HCT116 (cell line): ENCODE data around the gene ANXA8. TPM values are rescaled to one million over a fixed set of nuclear protein-coding genes. Genes with fewer than 3 reads are reported as not detected.

Experiments
- ATAC-seq: fragments of 200-7000 bp; cut with Tn5 transposase; 2 replicates; pipeline ENCODE4 v1.9.1; 2020; ENCODE audit warnings: mild to moderate bottlenecking, moderate library complexity
- BruUV-seq: library from RNA; stranded (reverse); fragments of 400-500 nt; replicated peaks from 2 replicates; lab custom pipeline; 2021; lab: Mats Ljungman, UMichigan
- CTCF ChIA-PET: fragments of 300-600 bp; sonication (Branson Sonifier 250); formaldehyde crosslinking; loops from one replicate; lab custom pipeline; 2021; ENCODE audit warnings: antibody characterized with exemption; lab: Charles Lee
- POLR2A ChIA-PET: fragments of 300-600, 350-600 bp; sonication (Branson Sonifier 250); formaldehyde crosslinking; loops from one replicate; lab custom pipeline; 2021; ENCODE audit warnings: antibody characterized with exemption; lab: Charles Lee
- RAD21 ChIA-PET, 2 experiments: fragments of 300-600 bp; sonication (Branson Sonifier 250); formaldehyde crosslinking; loops; one replicate each; lab custom pipeline; 2023; ENCODE audit warnings: low total read pairs in 2 of 2; ENCODE audit not compliant: uncharacterized antibody in 2 of 2, unreplicated experiment in 2 of 2, low non-redundant PET in 1 of 2; lab: Charles Lee
- DNase-seq: peaks from one replicate; pipeline ENCODE4 v3.0.0-alpha.2; 2010; ENCODE audit warnings: low read depth, low spot score
- H2AFZ ChIP-seq: fragments of 200-600 bp; shearing (Covaris generic), sonication (generic); 2 replicates; pipeline ENCODE4 v1.6.1; 2017; ENCODE audit warnings: low read depth, mixed run types, mixed read lengths, antibody characterized with exemption, low read length; ENCODE audit not compliant: poor library complexity, severe bottlenecking
- H3K27ac ChIP-seq: 2 replicates; pipeline ENCODE4 v1.5.1; 2012; ENCODE audit warnings: low read depth, low read length
- H3K27me3 ChIP-seq: fragments of 200-600 bp; sonication (generic); 2 replicates; pipeline ENCODE4 v1.6.1; 2016; ENCODE audit warnings: mixed run types, low read length, mixed read lengths; ENCODE audit not compliant: insufficient read depth
- H3K36me3 ChIP-seq, 2 experiments: fragments of 200-500 bp in 1 of 2; fragments of 200-600 bp in 1 of 2; sonication (Bioruptor generic) in 1 of 2; sonication (generic) in 1 of 2; 2 replicates each; pipeline versions ENCODE4 v1.5.1 to v1.6.1; 2014 to 2016; ENCODE audit warnings: low read length in 2 of 2, inconsistent platforms in 1 of 2, mixed read lengths in 1 of 2, mixed run types in 1 of 2; ENCODE audit not compliant: insufficient read depth in 2 of 2, control insufficient read depth in 1 of 2
- H3K4me1 ChIP-seq, 2 experiments: fragments of 200-600 bp in 1 of 2; sonication (generic) in 1 of 2; 2 replicates each; pipeline versions ENCODE4 v1.5.1 to v1.6.1; 2012 to 2017; ENCODE audit warnings: low read length in 2 of 2, inconsistent platforms in 1 of 2, mild to moderate bottlenecking in 1 of 2, mixed read lengths in 1 of 2, mixed run types in 1 of 2, moderate library complexity in 1 of 2; ENCODE audit not compliant: insufficient read depth in 2 of 2, control insufficient read depth in 1 of 2
- H3K4me2 ChIP-seq: fragments of 200-600 bp; sonication (generic); 2 replicates; pipeline ENCODE4 v1.6.1; 2017; ENCODE audit warnings: mixed run types, low read length, mixed read lengths
- H3K4me3 ChIP-seq, 2 experiments: fragments of 200-600 bp in 1 of 2; sonication (generic) in 1 of 2; replicated peaks in 1 of 2; 2 replicates each; pipeline ENCODE4 v1.5.1; 2011 to 2016; ENCODE audit warnings: low read length in 2 of 2, control low read depth in 1 of 2, low read depth in 1 of 2, mild to moderate bottlenecking in 1 of 2, mixed read lengths in 1 of 2, mixed run types in 1 of 2
- H3K79me2 ChIP-seq: fragments of 200-600 bp; sonication (generic); 2 replicates; pipeline ENCODE4 v1.6.1; 2017; ENCODE audit warnings: mild to moderate bottlenecking, mixed run types, low read length, moderate library complexity, mixed read lengths; ENCODE audit not compliant: insufficient read depth
- H3K9ac ChIP-seq: fragments of 200-600 bp; sonication (generic); 2 replicates; pipeline ENCODE4 v1.6.1; 2016; ENCODE audit warnings: low read length, mixed read lengths
- H3K9me2 ChIP-seq: fragments of 200-600 bp; sonication (generic), shearing (Covaris generic); 2 replicates; pipeline ENCODE4 v1.6.1; 2017; ENCODE audit warnings: mixed run types, mild to moderate bottlenecking, moderate library complexity; ENCODE audit not compliant: insufficient read depth
- H3K9me3 ChIP-seq, 2 experiments: fragments of 200-500 bp in 1 of 2; fragments of 200-600 bp in 1 of 2; sonication (Bioruptor generic) in 1 of 2; sonication (generic) in 1 of 2; 2 replicates each; pipeline ENCODE4 v1.6.1; 2014 to 2017; ENCODE audit warnings: low read length in 2 of 2, mixed read lengths in 2 of 2, inconsistent platforms in 1 of 2, low read depth in 1 of 2, mild to moderate bottlenecking in 1 of 2, mixed run types in 1 of 2, moderate library complexity in 1 of 2; ENCODE audit not compliant: control insufficient read depth in 1 of 2, insufficient read depth in 1 of 2
- H4K20me1 ChIP-seq: fragments of 200-600 bp; sonication (generic), shearing (Covaris generic); 2 replicates; pipeline ENCODE4 v1.6.1; 2017; ENCODE audit warnings: mixed run types, mild to moderate bottlenecking, moderate library complexity; ENCODE audit not compliant: insufficient read depth
- CBX3 ChIP-seq: IDR thresholded peaks from 2 replicates; pipeline ENCODE4 v1.6.1; 2012; ENCODE audit warnings: low read depth
- ELF1 ChIP-seq: IDR thresholded peaks from 2 replicates; pipeline ENCODE4 v1.6.1; 2012; ENCODE audit warnings: low read depth, borderline replicate concordance
- EZH2 ChIP-seq: fragments of 200-600 bp; sonication (generic); IDR thresholded peaks from 2 replicates; pipeline ENCODE4 v1.6.1; 2017; ENCODE audit warnings: antibody characterized with exemption, mixed run types
- EZH2phosphoT487 ChIP-seq: fragments of 200-600 bp; IDR thresholded peaks from 2 replicates; pipeline ENCODE4 v1.6.1; 2018; ENCODE audit warnings: antibody characterized with exemption, borderline replicate concordance
- JUND ChIP-seq: IDR thresholded peaks from 2 replicates; pipeline ENCODE4 v1.6.1; 2012
- POLR2A ChIP-seq: IDR thresholded peaks from 2 replicates; pipeline ENCODE4 v1.7.0; 2011; ENCODE audit warnings: borderline replicate concordance; ENCODE audit not compliant: insufficient read depth, insufficient read length; ENCODE audit errors: extremely low read depth
- POLR2AphosphoS5 ChIP-seq: IDR thresholded peaks from 2 replicates; pipeline ENCODE4 v1.6.1; 2011; ENCODE audit warnings: mild to moderate bottlenecking, low read depth, low read length, moderate library complexity
- RAD21 ChIP-seq: IDR thresholded peaks from 2 replicates; pipeline ENCODE4 v1.6.1; 2012; ENCODE audit warnings: low read depth, mild to moderate bottlenecking
- SIN3A ChIP-seq: IDR thresholded peaks from 2 replicates; pipeline ENCODE4 v1.6.1; 2012; ENCODE audit warnings: low read depth
- SP1 ChIP-seq: IDR thresholded peaks from 2 replicates; pipeline ENCODE4 v1.6.1; 2012; ENCODE audit warnings: low read depth
- SRF ChIP-seq: IDR thresholded peaks from 2 replicates; pipeline ENCODE4 v1.6.1; 2012; ENCODE audit warnings: low read depth
- TCF7L2 ChIP-seq: IDR thresholded peaks from 2 replicates; pipeline ENCODE4 v1.7.0; 2011; ENCODE audit warnings: borderline replicate concordance, inconsistent platforms; ENCODE audit not compliant: insufficient read depth, insufficient read length; ENCODE audit errors: extremely low read depth
- ZFX ChIP-seq: fragments of 450-650 bp; IDR thresholded peaks from 2 replicates; pipeline ENCODE4 v1.6.1; 2017
- ZNF274 ChIP-seq: fragments of 200-500 bp; sonication (Bioruptor generic); IDR thresholded peaks from 2 replicates; pipeline ENCODE4 v1.6.1; 2014; ENCODE audit warnings: mild to moderate bottlenecking, low read depth, low read length, inconsistent platforms
- intact Hi-C: fragments of 100-400 bp; cut with micrococcal nuclease; formaldehyde crosslinking; loops from 2 replicates; pipeline ENCODE4 v1.10.0; 2022
- total RNA-seq: library from RNA; stranded (reverse); gene quantifications from one replicate; pipeline ENCODE4 v1.2.1, GENCODE V29; 2021; ENCODE audit not compliant: unreplicated experiment
- TF ChIP-seq, protein P1 (sequence below): IDR thresholded peaks from 2 replicates; pipeline ENCODE4 v1.6.1; 2012
- TF ChIP-seq, protein P2 (sequence below), 3 experiments: fragments of 200-600 bp in 1 of 3; sonication (generic) in 1 of 3; IDR thresholded peaks in 2 of 3; conservative IDR thresholded peaks in 1 of 3; 2 replicates each; pipeline ENCODE4 v1.5.1; 2012 to 2017; ENCODE audit warnings: low read depth in 2 of 3, low read length in 2 of 3, antibody characterized with exemption in 1 of 3, borderline replicate concordance in 1 of 3, control low read depth in 1 of 3, mild to moderate bottlenecking in 1 of 3, mixed read lengths in 1 of 3, mixed run types in 1 of 3, moderate library complexity in 1 of 3; ENCODE audit not compliant: insufficient read depth in 1 of 3

The ANXA8 gene
- total RNA-seq, 1 experiment from 2014 or later: 0.25 TPM

- DNase-seq (no peak), ATAC-seq (no peak)
- Histone ChIP-seq H3K9ac (no peak overlapping the region), H3K9me2 (no peaks in the 10 kb centered on the region), H2AFZ (no peak overlapping the region), H3K36me3 (no peaks in the 10 kb centered on the region), H4K20me1 (no peaks in the 10 kb centered on the region), H3K27me3 (no peaks in the 10 kb centered on the region), H3K79me2 (no peaks in the 10 kb centered on the region), H3K9me3 (peaks cover 0 to 10% of the 10 kb centered on the region in 2 experiments; a peak in 1 of 4 replicates), H3K4me3 (no peak overlapping the region), H3K4me1 (peaks cover 0 to 9% of the 10 kb centered on the region in 2 experiments; a peak in 1 of 4 replicates), H3K27ac (no peak overlapping the region), H3K4me2 (no peak overlapping the region)
- intact Hi-C loops: no loop called here
- CTCF ChIA-PET: no interaction called here
- TF ChIP-seq SP1: no peak
- no peak for TF ChIP-seq ZNF274
- TF ChIP-seq ZFX: no peak
- TF ChIP-seq TCF7L2: no peak
- no peak for TF ChIP-seq EZH2phosphoT487
- TF ChIP-seq, protein P1, sequence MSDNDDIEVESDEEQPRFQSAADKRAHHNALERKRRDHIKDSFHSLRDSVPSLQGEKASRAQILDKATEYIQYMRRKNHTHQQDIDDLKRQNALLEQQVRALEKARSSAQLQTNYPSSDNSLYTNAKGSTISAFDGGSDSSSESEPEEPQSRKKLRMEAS: no peak
- TF ChIP-seq SRF: no peak
- POLR2A ChIA-PET: no interaction called here
- RAD21 ChIA-PET: no interaction called here
- BruUV-seq: no TSS peak
Observed at GRCh38 chr10:47449102-47449978, 34.6 kb downstream of the ANXA8 start.

- ATAC-seq (no peak), DNase-seq (no peak)
- no peak overlapping the region for H3K9ac ChIP-seq
- H2AFZ ChIP-seq: no peak overlapping the region
- H3K27me3 ChIP-seq: no peaks in the 10 kb centered on the region
- peaks cover 0 to 10% of the 10 kb centered on the region in 2 experiments; a peak in 1 of 4 replicates for H3K9me3 ChIP-seq
- BruUV-seq: no TSS peak
- no peaks in the 10 kb centered on the region for H4K20me1 ChIP-seq
- H3K36me3 ChIP-seq: no peaks in the 10 kb centered on the region
- TF ChIP-seq RAD21: no peak
- no peak for TF ChIP-seq CBX3
- TF ChIP-seq POLR2AphosphoS5: no peak
- TF ChIP-seq, protein P1: no peak
- TF ChIP-seq, protein P2, sequence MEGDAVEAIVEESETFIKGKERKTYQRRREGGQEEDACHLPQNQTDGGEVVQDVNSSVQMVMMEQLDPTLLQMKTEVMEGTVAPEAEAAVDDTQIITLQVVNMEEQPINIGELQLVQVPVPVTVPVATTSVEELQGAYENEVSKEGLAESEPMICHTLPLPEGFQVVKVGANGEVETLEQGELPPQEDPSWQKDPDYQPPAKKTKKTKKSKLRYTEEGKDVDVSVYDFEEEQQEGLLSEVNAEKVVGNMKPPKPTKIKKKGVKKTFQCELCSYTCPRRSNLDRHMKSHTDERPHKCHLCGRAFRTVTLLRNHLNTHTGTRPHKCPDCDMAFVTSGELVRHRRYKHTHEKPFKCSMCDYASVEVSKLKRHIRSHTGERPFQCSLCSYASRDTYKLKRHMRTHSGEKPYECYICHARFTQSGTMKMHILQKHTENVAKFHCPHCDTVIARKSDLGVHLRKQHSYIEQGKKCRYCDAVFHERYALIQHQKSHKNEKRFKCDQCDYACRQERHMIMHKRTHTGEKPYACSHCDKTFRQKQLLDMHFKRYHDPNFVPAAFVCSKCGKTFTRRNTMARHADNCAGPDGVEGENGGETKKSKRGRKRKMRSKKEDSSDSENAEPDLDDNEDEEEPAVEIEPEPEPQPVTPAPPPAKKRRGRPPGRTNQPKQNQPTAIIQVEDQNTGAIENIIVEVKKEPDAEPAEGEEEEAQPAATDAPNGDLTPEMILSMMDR (IDR thresholded peaks at IDR 0.05 in 2 of 3, conservative IDR thresholded peaks at IDR 0.05 in 1 of 3; ENCODE audit: borderline replicate concordance in 1 of 3, insufficient read depth in 1 of 3, low read depth in 2 of 3, low read length in 2 of 3): no peak
- TF ChIP-seq ZNF274: no peak
- no peak for TF ChIP-seq SIN3A
- no peak for TF ChIP-seq SP1
- TF ChIP-seq ELF1: no peak
- no peak for TF ChIP-seq EZH2
- TF ChIP-seq JUND: no peak
- TF ChIP-seq EZH2phosphoT487: no peak
- no peak for TF ChIP-seq POLR2A
- no peak overlapping the region for H3K27ac ChIP-seq
- H3K4me1 ChIP-seq: peaks cover 0 to 9% of the 10 kb centered on the region in 2 experiments; a peak in 1 of 4 replicates
- no peaks in the 10 kb centered on the region for H3K79me2 ChIP-seq
- no peaks in the 10 kb centered on the region for H3K9me2 ChIP-seq
- RAD21 ChIA-PET: no interaction called here
- H3K4me3 ChIP-seq: no peak overlapping the region
- POLR2A ChIA-PET: no interaction called here
- intact Hi-C loops: no loop called here
- CTCF ChIA-PET: no interaction called here
- no peak overlapping the region for H3K4me2 ChIP-seq
Observed at GRCh38 chr10:47447705-47448104, 36.2 kb downstream of the ANXA8 start.
